H9 (cell line): ENCODE measurements around the gene DCPS. TPM values are rescaled to one million over a fixed set of nuclear protein-coding genes. Genes with fewer than 3 reads are reported as not detected.

Source experiments
- DNase-seq: peaks from one replicate; pipeline ENCODE4 v3.0.0-alpha.2; 2017
- H2AFZ ChIP-seq: one replicate; pipeline ENCODE4 v1.6.1; 2013; ENCODE audit warnings: mild to moderate bottlenecking, low read length, control low read depth, moderate library complexity
- H2AK5ac ChIP-seq: 2 replicates; pipeline ENCODE4 v1.6.1; 2013; ENCODE audit warnings: low read length, control low read depth, mixed read lengths; ENCODE audit not compliant: insufficient read length
- H2BK120ac ChIP-seq: one replicate; pipeline ENCODE4 v1.6.1; 2013; ENCODE audit warnings: low read depth, mild to moderate bottlenecking, low read length, control low read depth, inconsistent platforms; ENCODE audit not compliant: poor library complexity, severe bottlenecking
- H2BK12ac ChIP-seq: 2 replicates; pipeline ENCODE4 v1.6.1; 2013; ENCODE audit warnings: low read length, control low read depth, mixed read lengths, low read depth; ENCODE audit not compliant: insufficient read length
- H2BK15ac ChIP-seq: 2 replicates; pipeline ENCODE4 v1.6.1; 2013; ENCODE audit warnings: low read depth, low read length, control low read depth
- H2BK20ac ChIP-seq: one replicate; pipeline ENCODE4 v1.6.1; 2013; ENCODE audit warnings: low read depth, mild to moderate bottlenecking, low read length, control low read depth, inconsistent platforms; ENCODE audit not compliant: poor library complexity, severe bottlenecking
- H2BK5ac ChIP-seq: 2 replicates; pipeline ENCODE4 v1.6.1; 2013; ENCODE audit warnings: low read length, control low read depth, mixed read lengths; ENCODE audit not compliant: insufficient read length
- H3K14ac ChIP-seq: 2 replicates; pipeline ENCODE4 v1.6.1; 2013; ENCODE audit warnings: low read length, control low read depth; ENCODE audit not compliant: insufficient read depth
- H3K18ac ChIP-seq: 2 replicates; pipeline ENCODE4 v1.6.1; 2013; ENCODE audit warnings: low read depth, mild to moderate bottlenecking, mixed read lengths, low read length, control low read depth; ENCODE audit not compliant: insufficient read length
- H3K23ac ChIP-seq: 2 replicates; pipeline ENCODE4 v1.6.1; 2013; ENCODE audit warnings: low read length, control low read depth, mixed read lengths, low read depth; ENCODE audit not compliant: insufficient read length
- H3K23me2 ChIP-seq: 2 replicates; pipeline ENCODE4 v1.6.1; 2013; ENCODE audit warnings: low read depth, mild to moderate bottlenecking, mixed read lengths, low read length, control low read depth; ENCODE audit not compliant: insufficient read length, poor library complexity, severe bottlenecking
- H3K27ac ChIP-seq: 2 replicates; pipeline ENCODE4 v1.5.1; 2013; ENCODE audit warnings: low read length, control low read depth, mixed read lengths, low read depth; ENCODE audit not compliant: insufficient read length
- H3K27me3 ChIP-seq: 2 replicates; pipeline ENCODE4 v1.6.1; 2013; ENCODE audit warnings: low read length, control low read depth, inconsistent platforms; ENCODE audit not compliant: insufficient read depth
- H3K4ac ChIP-seq: 2 replicates; pipeline ENCODE4 v1.6.1; 2013; ENCODE audit warnings: low read depth, mild to moderate bottlenecking, control low read depth, inconsistent platforms, low read length, moderate library complexity
- H3K4me1 ChIP-seq: 2 replicates; pipeline ENCODE4 v1.6.1; 2013; ENCODE audit warnings: low read length, control low read depth, inconsistent platforms; ENCODE audit not compliant: insufficient read depth
- H3K4me2 ChIP-seq: 2 replicates; pipeline ENCODE4 v1.6.1; 2013; ENCODE audit warnings: low read length, control low read depth, mixed read lengths; ENCODE audit not compliant: insufficient read length, insufficient read depth
- H3K56ac ChIP-seq: 2 replicates; pipeline ENCODE4 v1.6.1; 2013; ENCODE audit warnings: low read depth, mild to moderate bottlenecking, mixed read lengths, low read length, control low read depth; ENCODE audit not compliant: insufficient read length
- H3K79me1 ChIP-seq: 2 replicates; pipeline ENCODE4 v1.6.1; 2013; ENCODE audit warnings: low read depth, mild to moderate bottlenecking, moderate library complexity, low read length, control low read depth, inconsistent platforms; ENCODE audit not compliant: insufficient read depth, poor library complexity, severe bottlenecking
- H3K79me2 ChIP-seq: 2 replicates; pipeline ENCODE4 v1.6.1; 2013; ENCODE audit warnings: low read length, control low read depth, inconsistent platforms; ENCODE audit not compliant: insufficient read depth
- H3K9ac ChIP-seq: 2 replicates; pipeline ENCODE4 v1.6.1; 2013; ENCODE audit warnings: low read length, control low read depth, mixed read lengths; ENCODE audit not compliant: insufficient read length; ENCODE audit errors: extremely low read depth
- H3K9me3 ChIP-seq: one replicate; pipeline ENCODE4 v1.6.1; 2013; ENCODE audit warnings: low read depth, low read length, inconsistent platforms; ENCODE audit not compliant: control insufficient read depth
- H3T11ph ChIP-seq: one replicate; pipeline ENCODE4 v1.6.1; 2013; ENCODE audit warnings: mild to moderate bottlenecking, low read length, control low read depth, inconsistent platforms
- H4K20me1 ChIP-seq: one replicate; pipeline ENCODE4 v1.6.1; 2013; ENCODE audit not compliant: control insufficient read depth, insufficient read length, insufficient read depth
- H4K5ac ChIP-seq: 2 replicates; pipeline ENCODE4 v1.6.1; 2013; ENCODE audit warnings: low read depth, mild to moderate bottlenecking, mixed read lengths, low read length, control low read depth; ENCODE audit not compliant: insufficient read length
- H4K8ac ChIP-seq: replicated peaks from 2 replicates; pipeline ENCODE4 v1.6.1; 2013; ENCODE audit warnings: low read length, control low read depth, mixed read lengths, low read depth; ENCODE audit not compliant: insufficient read length
- H4K91ac ChIP-seq: 2 replicates; pipeline ENCODE4 v1.6.1; 2013; ENCODE audit warnings: low read depth, mild to moderate bottlenecking, moderate library complexity, mixed read lengths, low read length, control low read depth; ENCODE audit not compliant: insufficient read length
- H3K27ac Mint-ChIP-seq, 3 experiments: 2 replicates in 2 of 3; 3 replicates in 1 of 3; pipeline ENCODE4 v1.8.0; 2020 to 2021; ENCODE audit warnings: mixed read lengths in 3 of 3, mild to moderate bottlenecking in 1 of 3, moderate library complexity in 1 of 3
- H3K27me3 Mint-ChIP-seq: 2 replicates; pipeline ENCODE4 v1.8.0; 2021; ENCODE audit warnings: low read depth, mild to moderate bottlenecking, moderate library complexity, mixed read lengths
- H3K36me3 Mint-ChIP-seq, 3 experiments: 2 replicates in 2 of 3; 3 replicates in 1 of 3; pipeline ENCODE4 v1.8.0; 2020 to 2021; ENCODE audit warnings: low read depth in 3 of 3, mixed read lengths in 3 of 3; ENCODE audit not compliant: insufficient read depth in 1 of 3
- H3K4me1 Mint-ChIP-seq, 2 experiments: 2 replicates each; pipeline ENCODE4 v1.8.0; 2020; ENCODE audit warnings: mixed read lengths in 2 of 2
- H3K4me3 Mint-ChIP-seq, 2 experiments: 2 replicates in 1 of 2; 3 replicates in 1 of 2; pipeline ENCODE4 v1.8.0; 2020 to 2021; ENCODE audit warnings: mild to moderate bottlenecking in 2 of 2, mixed read lengths in 2 of 2, moderate library complexity in 1 of 2
- H3K9me3 Mint-ChIP-seq, 2 experiments: 2 replicates in 1 of 2; 3 replicates in 1 of 2; pipeline ENCODE4 v1.8.0; 2020; ENCODE audit warnings: mild to moderate bottlenecking in 2 of 2, mixed read lengths in 2 of 2, moderate library complexity in 1 of 2
- WGBS: extraction: QIAGEN DNeasy Blood & Tissue Kit; methylation state at CpG from one replicate; pipeline ENCODE4 v1.1.7; 2013; ENCODE audit warnings: missing lambda C conversion rate, low lambda C conversion rate, mixed read lengths; ENCODE audit not compliant: insufficient read length; ENCODE audit errors: extremely low coverage; 5-methylcytosine and 5-hydroxymethylcytosine counted together
- total RNA-seq: library from RNA; stranded (reverse); gene quantifications from 2 replicates; pipeline ENCODE4 v1.2.1, GENCODE V29; 2021
- TF ChIP-seq, protein P1 (sequence below): fragments of 200-600 bp; sonication (generic); conservative IDR thresholded peaks from 3 replicates; pipeline ENCODE4 v1.8.0; 2021; ENCODE audit warnings: antibody characterized with exemption, mild to moderate bottlenecking

Gene DCPS
- total RNA-seq, 1 experiment from 2014 or later = 27.7 TPM

DNA sequence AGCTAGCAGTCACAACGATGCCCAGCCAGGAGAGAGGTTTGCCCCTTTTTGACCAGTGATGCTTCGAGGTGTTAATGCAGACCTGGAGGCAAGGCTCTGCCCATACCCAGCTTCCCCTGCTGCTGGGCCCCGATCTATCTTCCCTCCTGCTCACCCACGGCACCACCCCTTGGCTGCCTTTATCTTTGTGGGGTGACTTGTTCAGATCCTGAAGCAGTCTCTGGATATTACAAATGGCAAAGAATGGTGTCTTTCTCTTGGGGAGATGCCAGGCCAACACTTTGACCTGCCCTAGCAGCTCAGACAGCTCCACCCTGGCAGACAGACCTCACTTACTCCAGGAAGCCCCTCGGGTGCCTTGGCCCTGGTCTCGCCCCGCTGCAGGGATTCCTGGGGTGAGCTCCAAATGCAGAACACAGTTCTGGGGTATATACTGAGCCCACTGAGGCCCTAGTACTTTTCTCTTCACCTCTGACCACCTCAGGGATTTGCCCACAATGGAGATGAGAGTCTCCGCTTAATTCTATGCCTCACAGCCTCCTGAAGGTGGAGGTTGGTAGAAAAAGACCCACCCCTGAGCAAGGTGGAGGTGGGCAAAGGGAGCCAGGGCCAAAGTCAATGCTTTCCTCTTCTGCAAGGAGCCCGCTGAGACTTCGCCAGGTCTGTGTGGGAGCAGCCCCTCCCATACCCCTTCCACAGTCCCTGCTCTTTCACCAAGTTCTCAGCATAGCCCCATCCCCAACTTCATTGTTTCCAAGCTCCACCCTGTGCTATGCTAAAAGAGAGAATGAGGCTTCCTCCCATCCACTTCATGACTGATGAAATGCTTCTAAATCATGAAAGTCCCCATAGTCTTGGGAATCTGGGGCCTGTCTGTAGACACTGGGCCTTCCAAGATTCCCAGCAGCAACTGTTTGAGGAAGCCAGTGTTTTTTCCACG, 40.6 kb downstream of the DCPS start:
- Histone ChIP-seq H2AFZ (no peak overlapping the region), H3K79me2 (no peaks in the 10 kb centered on the region), H3K9me3 (no peaks in the 10 kb centered on the region), H3K23ac (no peak overlapping the region), H3T11ph (no peak overlapping the region), H3K79me1 (no peaks in the 10 kb centered on the region), H3K27me3 (no peaks in the 10 kb centered on the region), H4K5ac (no peak overlapping the region), H4K8ac (no peak overlapping the region), H2BK15ac (no peak overlapping the region), H2BK20ac (no peak overlapping the region), H4K91ac (no peak overlapping the region), H2AK5ac (no peak overlapping the region), H3K4me2 (no peak overlapping the region), H3K14ac (no peak overlapping the region), H3K23me2 (no peaks in the 10 kb centered on the region), H2BK120ac (no peak overlapping the region), H4K20me1 (no peaks in the 10 kb centered on the region), H3K56ac (no peak overlapping the region), H2BK12ac (no peak overlapping the region), H3K18ac (no peak overlapping the region), H3K27ac (no peak overlapping the region), H2BK5ac (no peak overlapping the region), H3K9ac (no peak overlapping the region), H3K4ac (no peak overlapping the region), H3K4me1 (peaks cover 14% of the 10 kb centered on the region; the same call in 1 of the 2 replicates)
- peaks cover 18 to 53% (median 52%) of the 10 kb centered on the region in 3 experiments for H3K36me3 Mint-ChIP-seq
- no peak overlapping the region; a peak in 1 of 5 replicates for H3K4me3 Mint-ChIP-seq
- H3K4me1 Mint-ChIP-seq = peaks cover 43 to 55% of the 10 kb centered on the region in 2 experiments
- no peak overlapping the region; a peak in 1 of 7 replicates for H3K27ac Mint-ChIP-seq
- WGBS = no CpG with 5 or more reads among the region's 11 CpGs
- H3K9me3 Mint-ChIP-seq = no peaks in the 10 kb centered on the region
- no peak for DNase-seq
- H3K27me3 Mint-ChIP-seq = no peaks in the 10 kb centered on the region
- TF ChIP-seq, protein P1, sequence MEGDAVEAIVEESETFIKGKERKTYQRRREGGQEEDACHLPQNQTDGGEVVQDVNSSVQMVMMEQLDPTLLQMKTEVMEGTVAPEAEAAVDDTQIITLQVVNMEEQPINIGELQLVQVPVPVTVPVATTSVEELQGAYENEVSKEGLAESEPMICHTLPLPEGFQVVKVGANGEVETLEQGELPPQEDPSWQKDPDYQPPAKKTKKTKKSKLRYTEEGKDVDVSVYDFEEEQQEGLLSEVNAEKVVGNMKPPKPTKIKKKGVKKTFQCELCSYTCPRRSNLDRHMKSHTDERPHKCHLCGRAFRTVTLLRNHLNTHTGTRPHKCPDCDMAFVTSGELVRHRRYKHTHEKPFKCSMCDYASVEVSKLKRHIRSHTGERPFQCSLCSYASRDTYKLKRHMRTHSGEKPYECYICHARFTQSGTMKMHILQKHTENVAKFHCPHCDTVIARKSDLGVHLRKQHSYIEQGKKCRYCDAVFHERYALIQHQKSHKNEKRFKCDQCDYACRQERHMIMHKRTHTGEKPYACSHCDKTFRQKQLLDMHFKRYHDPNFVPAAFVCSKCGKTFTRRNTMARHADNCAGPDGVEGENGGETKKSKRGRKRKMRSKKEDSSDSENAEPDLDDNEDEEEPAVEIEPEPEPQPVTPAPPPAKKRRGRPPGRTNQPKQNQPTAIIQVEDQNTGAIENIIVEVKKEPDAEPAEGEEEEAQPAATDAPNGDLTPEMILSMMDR = no peak
